Thoracic aorta (tissue), 2 donors: ENCODE results near the gene ABCE1. TPM values are rescaled to one million over a fixed set of nuclear protein-coding genes. Genes with fewer than 3 reads are reported as not detected.
A peak's percentile ranks its signal among the peaks of the same experiment; 100 is the strongest.

Experiments
- ATAC-seq: fragments of 150-250 bp; one replicate; pipeline ENCODE4 v1.8.0; 2017; ENCODE audit warnings: low read depth; ENCODE audit not compliant: insufficient number of reproducible peaks, low FRiP score
- DNase-seq: peaks from one replicate; pipeline ENCODE4 v3.0.0-alpha.2; 2020; ENCODE audit warnings: low spot score
- H3K27ac ChIP-seq, 2 donors: fragments of 200-600 bp; sonication (generic); 1 replicate in 1 of 2; 2 replicates in 1 of 2; pipeline ENCODE4 v1.5.1; 2016; ENCODE audit warnings: mild to moderate bottlenecking in 2 of 2, moderate library complexity in 2 of 2
- H3K27me3 ChIP-seq: fragments of 200-600 bp; sonication (generic); replicated peaks from 2 replicates; pipeline ENCODE4 v1.6.0; 2016; ENCODE audit warnings: mild to moderate bottlenecking; ENCODE audit not compliant: insufficient read depth
- H3K36me3 ChIP-seq: fragments of 200-600 bp; sonication (generic); one replicate; pipeline ENCODE4 v1.5.1; 2016
- H3K4me1 ChIP-seq, 2 donors: fragments of 200-600 bp; sonication (generic); 1 replicate in 1 of 2; 2 replicates in 1 of 2; pipeline versions ENCODE4 v1.5.1 to v1.6.0; 2016; ENCODE audit warnings: low read depth in 2 of 2, mild to moderate bottlenecking in 1 of 2; ENCODE audit not compliant: control insufficient read depth in 1 of 2
- H3K4me3 ChIP-seq: fragments of 200-600 bp; sonication (generic); 2 replicates; pipeline ENCODE4 v1.5.1; 2016; ENCODE audit warnings: mild to moderate bottlenecking
- H3K9me3 ChIP-seq: fragments of 200-600 bp; sonication (generic); 2 replicates; pipeline ENCODE4 v1.5.1; 2016
- CTCF ChIP-seq: fragments of 200-600 bp; sonication (generic); IDR thresholded peaks from one replicate; pipeline ENCODE4 v1.5.1; 2019; ENCODE audit warnings: antibody characterized with exemption
- total RNA-seq, 2 donors: library from RNA; depleted of rRNA; stranded (reverse); fragments of >200 nt; gene quantifications; one replicate each; pipeline versions ENCODE4 v1.1.0 to v1.2.3, GENCODE V29; 2016

ABCE1 gene
- total RNA-seq, 2 donors from 2014 or later = 74.6 to 74.7 TPM

GRCh38 chr4:145090380-145090779 is 7.7 kb upstream of the ABCE1 start:
- H3K9me3 ChIP-seq = no peaks in the 10 kb centered on the region
- no peaks in the 10 kb centered on the region for H3K27me3 ChIP-seq
- H3K4me1 ChIP-seq = no peaks in the 10 kb centered on the region
- no peak overlapping the region for H3K4me3 ChIP-seq
- no peak for TF ChIP-seq CTCF
- ATAC-seq (no peak), DNase-seq (no peak)
- peaks cover 22% of the 10 kb centered on the region for H3K36me3 ChIP-seq
- no peak overlapping the region for H3K27ac ChIP-seq

- DNase-seq (no peak), ATAC-seq (no peak)
- no peaks in the 10 kb centered on the region for H3K9me3 ChIP-seq
- peaks cover 6 to 9% of the 10 kb centered on the region in 2 donors for H3K4me1 ChIP-seq
- no peaks in the 10 kb centered on the region for H3K27me3 ChIP-seq
- no peak overlapping the region for H3K27ac ChIP-seq
- H3K36me3 ChIP-seq = peaks cover 22% of the 10 kb centered on the region
- no peak overlapping the region for H3K4me3 ChIP-seq
- TF ChIP-seq CTCF = no peak
Observed at GRCh38 chr4:145093638-145094037, 4.5 kb upstream of the ABCE1 start.

GRCh38 chr4:145097331-145097820 is 735 bp upstream of the ABCE1 start:
- no peak for ATAC-seq
- Histone ChIP-seq H3K27me3 (no peaks in the 10 kb centered on the region), H3K36me3 (peaks cover 16% of the 10 kb centered on the region), H3K4me1 (peaks cover 20 to 39% of the 10 kb centered on the region in 2 donors), H3K27ac (peak overlapping the region; percentile 80), H3K4me3 (peak overlapping the region; percentile 91), H3K9me3 (no peaks in the 10 kb centered on the region)
- TF ChIP-seq CTCF = no peak
- DNase-seq = no peak

- Histone ChIP-seq H3K4me1 (peaks cover 20 to 46% of the 10 kb centered on the region in 2 donors), H3K27ac (peak overlapping the region; percentile 80), H3K9me3 (no peaks in the 10 kb centered on the region), H3K36me3 (peaks cover 7% of the 10 kb centered on the region), H3K27me3 (no peaks in the 10 kb centered on the region), H3K4me3 (peak overlapping the region; percentile 91)
- no peak for TF ChIP-seq CTCF
- ATAC-seq (peak; percentile 41), DNase-seq (no peak)
Observed at GRCh38 chr4:145098675-145099037, 545 bp downstream of the ABCE1 start.

GRCh38 chr4:145099653-145100052 is 1.5 kb downstream of the ABCE1 start:
- Histone ChIP-seq H3K27ac (no peak overlapping the region), H3K9me3 (no peaks in the 10 kb centered on the region), H3K4me1 (peaks cover 20 to 46% of the 10 kb centered on the region in 2 donors), H3K27me3 (no peaks in the 10 kb centered on the region), H3K4me3 (peak overlapping the region; percentile 91), H3K36me3 (peaks cover 2% of the 10 kb centered on the region)
- TF ChIP-seq CTCF = no peak
- ATAC-seq (no peak), DNase-seq (no peak)
